ENCODE measurements around the gene PLA2G2D.

The PLA2G2D gene

GRCh38 chr1:20074725-20075171, 44.6 kb downstream of the PLA2G2D start:
- H3K27me3 ChIP-seq (ENCODE audit: insufficient read depth, low read length, poor library complexity, severe bottlenecking) = no peaks in the 10 kb centered on the region

GRCh38 chr1:20074055-20074724, 45.1 kb downstream of the PLA2G2D start:
- no peak overlapping the region for H3K4me2 ChIP-seq (ENCODE audit: low read depth, low read length, poor library complexity, severe bottlenecking)
- no peaks in the 10 kb centered on the region for H3K27me3 ChIP-seq (ENCODE audit: insufficient read depth, low read length, poor library complexity, severe bottlenecking)
- no peaks in the 10 kb centered on the region for H3K9me3 ChIP-seq (ENCODE audit: insufficient read depth, low read depth, low read length)
- no peaks in the 10 kb centered on the region for H3K9me2 ChIP-seq (replicated peaks; ENCODE audit: low read depth, low read length)
- H3F3A ChIP-seq (ENCODE audit: low read depth) = no peaks in the 10 kb centered on the region
- no peaks in the 10 kb centered on the region for H3K4me1 ChIP-seq (ENCODE audit: insufficient read depth, low read length, poor library complexity, severe bottlenecking)
- no peaks in the 10 kb centered on the region for H4K20me1 ChIP-seq (ENCODE audit: insufficient read depth, low read length, poor library complexity, severe bottlenecking)
- no peaks in the 10 kb centered on the region for H3K36me3 ChIP-seq (ENCODE audit: insufficient read depth, low read length)
- H3K79me2 ChIP-seq (ENCODE audit: insufficient read depth, low read length) = no peaks in the 10 kb centered on the region
- no peak overlapping the region for H3K4me3 ChIP-seq (ENCODE audit: low read length, poor library complexity, severe bottlenecking)
- H2AFZ ChIP-seq (ENCODE audit: low read length) = no peak overlapping the region
- no peak for TF ChIP-seq CTCF (conservative IDR thresholded peaks at IDR 0.05; ENCODE audit: low read length)
- no peak for TF ChIP-seq EZH2phosphoT487 (IDR thresholded peaks at IDR 0.05; ENCODE audit: borderline replicate concordance)
- H3K9ac ChIP-seq (ENCODE audit: low read depth, low read length, poor library complexity, severe bottlenecking) = no peak overlapping the region

More at GRCh38 chr1:20074725-20075171, 44.6 kb downstream of the PLA2G2D start:
- Histone ChIP-seq H4K20me1 (ENCODE audit: insufficient read depth, low read length, poor library complexity, severe bottlenecking) (no peaks in the 10 kb centered on the region), H3K9ac (ENCODE audit: low read depth, low read length, poor library complexity, severe bottlenecking) (no peak overlapping the region), H2AFZ (ENCODE audit: low read length) (no peak overlapping the region), H3K36me3 (ENCODE audit: insufficient read depth, low read length) (no peaks in the 10 kb centered on the region), H3F3A (ENCODE audit: low read depth) (no peaks in the 10 kb centered on the region), H3K4me1 (ENCODE audit: insufficient read depth, low read length, poor library complexity, severe bottlenecking) (no peaks in the 10 kb centered on the region), H3K9me2 (replicated peaks; ENCODE audit: low read depth, low read length) (no peaks in the 10 kb centered on the region), H3K79me2 (ENCODE audit: insufficient read depth, low read length) (no peaks in the 10 kb centered on the region), H3K4me3 (ENCODE audit: low read length, poor library complexity, severe bottlenecking) (no peak overlapping the region), H3K4me2 (ENCODE audit: low read depth, low read length, poor library complexity, severe bottlenecking) (no peak overlapping the region), H3K9me3 (ENCODE audit: insufficient read depth, low read depth, low read length) (no peaks in the 10 kb centered on the region)
- TF ChIP-seq EZH2phosphoT487 (IDR thresholded peaks at IDR 0.05; ENCODE audit: borderline replicate concordance) (no peak), CTCF (conservative IDR thresholded peaks at IDR 0.05; ENCODE audit: low read length) (no peak)

- H3K79me2 ChIP-seq (ENCODE audit: insufficient read depth, low read length) = no peaks in the 10 kb centered on the region
- H3K27me3 ChIP-seq (ENCODE audit: insufficient read depth, low read length, poor library complexity, severe bottlenecking) = no peaks in the 10 kb centered on the region
- TF ChIP-seq EZH2phosphoT487 (IDR thresholded peaks at IDR 0.05; ENCODE audit: borderline replicate concordance) = no peak
- no peak for TF ChIP-seq CTCF (conservative IDR thresholded peaks at IDR 0.05; ENCODE audit: low read length)
- H3K9me2 ChIP-seq (replicated peaks; ENCODE audit: low read depth, low read length) = no peaks in the 10 kb centered on the region
- H3K4me1 ChIP-seq (ENCODE audit: insufficient read depth, low read length, poor library complexity, severe bottlenecking) = no peaks in the 10 kb centered on the region
- H3K9ac ChIP-seq (ENCODE audit: low read depth, low read length, poor library complexity, severe bottlenecking) = no peak overlapping the region
- H4K20me1 ChIP-seq (ENCODE audit: insufficient read depth, low read length, poor library complexity, severe bottlenecking) = no peaks in the 10 kb centered on the region
- no peaks in the 10 kb centered on the region for H3F3A ChIP-seq (ENCODE audit: low read depth)
- no peaks in the 10 kb centered on the region for H3K36me3 ChIP-seq (ENCODE audit: insufficient read depth, low read length)
- no peak overlapping the region for H3K4me2 ChIP-seq (ENCODE audit: low read depth, low read length, poor library complexity, severe bottlenecking)
- H3K9me3 ChIP-seq (ENCODE audit: insufficient read depth, low read depth, low read length) = no peaks in the 10 kb centered on the region
- H3K4me3 ChIP-seq (ENCODE audit: low read length, poor library complexity, severe bottlenecking) = no peak overlapping the region
- no peak overlapping the region for H2AFZ ChIP-seq (ENCODE audit: low read length)
Measured at GRCh38 chr1:20073256-20073655, 46.1 kb downstream of the PLA2G2D start.
